ENCODE data around the gene SKOR1. TPM values are rescaled to one million over a fixed set of nuclear protein-coding genes. Genes with fewer than 3 reads are reported as not detected.

The SKOR1 gene
- total RNA-seq, 1 experiment from 2014 or later, result 0.81 TPM

DNA sequence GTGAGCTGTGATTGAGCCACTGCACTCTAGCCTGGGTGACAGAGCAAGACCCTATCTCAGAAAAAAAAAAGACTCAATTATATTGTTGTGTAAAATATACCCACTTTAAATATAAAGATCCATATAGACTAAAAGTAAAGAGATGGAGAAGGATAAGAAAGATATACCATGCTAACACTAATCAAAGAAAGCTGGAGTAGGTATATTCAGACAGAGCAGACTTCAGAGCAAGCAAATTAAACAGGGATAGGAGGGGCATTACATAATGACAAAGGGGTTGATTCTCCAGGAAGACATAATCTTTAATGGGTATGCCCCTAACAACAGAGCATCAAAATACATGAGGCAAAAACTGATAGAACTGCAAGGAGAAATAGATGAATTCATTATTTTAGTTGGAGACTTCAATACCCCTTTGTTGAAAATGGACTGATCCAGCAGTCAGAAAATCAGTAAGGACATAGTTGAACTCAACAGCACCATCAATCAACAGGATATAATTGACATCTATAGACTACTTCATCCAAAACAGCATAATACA, 45.6 kb downstream of the SKOR1 start:
- DNase-seq (ENCODE audit: low read depth, low spot score) (no peak), ATAC-seq (no peak)
- Histone ChIP-seq H3K4me3 (replicated peaks in 1 of 2; ENCODE audit: low read depth in 1 of 2, low read length in 2 of 2) (no peak overlapping the region), H3K4me1 (ENCODE audit: control insufficient read depth in 1 of 2, insufficient read depth in 2 of 2, low read length in 2 of 2) (no peaks in the 10 kb centered on the region), H3K79me2 (ENCODE audit: insufficient read depth, low read length) (no peaks in the 10 kb centered on the region), H2AFZ (ENCODE audit: low read depth, low read length, poor library complexity, severe bottlenecking) (no peak overlapping the region), H3K27ac (ENCODE audit: low read depth, low read length) (no peak overlapping the region), H3K27me3 (ENCODE audit: insufficient read depth, low read length) (no peaks in the 10 kb centered on the region), H3K36me3 (ENCODE audit: control insufficient read depth in 1 of 2, insufficient read depth in 2 of 2, low read length in 2 of 2) (no peaks in the 10 kb centered on the region), H4K20me1 (ENCODE audit: insufficient read depth) (no peaks in the 10 kb centered on the region), H3K4me2 (ENCODE audit: low read length) (no peak overlapping the region), H3K9me3 (ENCODE audit: control insufficient read depth in 1 of 2, insufficient read depth in 1 of 2, low read depth in 1 of 2, low read length in 2 of 2) (peaks cover 4 to 10% of the 10 kb centered on the region in 2 experiments; a peak in 2 of 4 replicates), H3K9ac (ENCODE audit: low read length) (no peak overlapping the region), H3K9me2 (ENCODE audit: insufficient read depth) (no peaks in the 10 kb centered on the region)
- intact Hi-C loops (cut with micrococcal nuclease), result no loop called here
- RAD21 ChIA-PET (ENCODE audit: low non-redundant PET in 1 of 2, low total read pairs in 2 of 2, uncharacterized antibody in 2 of 2, unreplicated experiment in 2 of 2), result no interaction called here
- no TSS peak for BruUV-seq (replicated peaks)
- POLR2A ChIA-PET, result no interaction called here
- TF ChIP-seq JUND (IDR thresholded peaks at IDR 0.05) (no peak), SRF (IDR thresholded peaks at IDR 0.05; ENCODE audit: low read depth) (no peak), CEBPB (IDR thresholded peaks at IDR 0.05; ENCODE audit: low read depth) (no peak)
- TF ChIP-seq, protein P1, sequence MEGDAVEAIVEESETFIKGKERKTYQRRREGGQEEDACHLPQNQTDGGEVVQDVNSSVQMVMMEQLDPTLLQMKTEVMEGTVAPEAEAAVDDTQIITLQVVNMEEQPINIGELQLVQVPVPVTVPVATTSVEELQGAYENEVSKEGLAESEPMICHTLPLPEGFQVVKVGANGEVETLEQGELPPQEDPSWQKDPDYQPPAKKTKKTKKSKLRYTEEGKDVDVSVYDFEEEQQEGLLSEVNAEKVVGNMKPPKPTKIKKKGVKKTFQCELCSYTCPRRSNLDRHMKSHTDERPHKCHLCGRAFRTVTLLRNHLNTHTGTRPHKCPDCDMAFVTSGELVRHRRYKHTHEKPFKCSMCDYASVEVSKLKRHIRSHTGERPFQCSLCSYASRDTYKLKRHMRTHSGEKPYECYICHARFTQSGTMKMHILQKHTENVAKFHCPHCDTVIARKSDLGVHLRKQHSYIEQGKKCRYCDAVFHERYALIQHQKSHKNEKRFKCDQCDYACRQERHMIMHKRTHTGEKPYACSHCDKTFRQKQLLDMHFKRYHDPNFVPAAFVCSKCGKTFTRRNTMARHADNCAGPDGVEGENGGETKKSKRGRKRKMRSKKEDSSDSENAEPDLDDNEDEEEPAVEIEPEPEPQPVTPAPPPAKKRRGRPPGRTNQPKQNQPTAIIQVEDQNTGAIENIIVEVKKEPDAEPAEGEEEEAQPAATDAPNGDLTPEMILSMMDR (IDR thresholded peaks at IDR 0.05 in 2 of 3, conservative IDR thresholded peaks at IDR 0.05 in 1 of 3; ENCODE audit: borderline replicate concordance in 1 of 3, insufficient read depth in 1 of 3, low read depth in 2 of 3, low read length in 2 of 3), result no peak
- CTCF ChIA-PET, result no interaction called here

DNA sequence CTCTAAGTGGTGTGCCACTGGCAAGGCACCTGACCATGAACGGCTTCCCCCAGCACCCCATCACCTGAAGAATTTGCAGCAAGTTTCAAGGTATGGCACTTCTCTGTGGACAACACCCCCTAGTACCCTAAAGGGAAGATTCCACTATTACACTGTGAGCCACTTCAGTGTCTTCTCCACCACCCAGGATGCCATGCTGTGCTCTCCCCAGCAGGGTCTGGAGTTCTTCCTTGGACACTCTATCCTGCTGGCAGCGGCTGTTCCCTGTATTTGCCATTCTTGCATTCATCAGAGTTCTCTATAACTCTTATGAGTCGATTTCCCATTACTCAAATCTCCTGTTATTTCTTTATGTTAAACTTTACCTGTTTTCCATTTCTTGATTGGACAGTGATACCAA, 48.5 kb downstream of the SKOR1 start:
- ATAC-seq (no peak), DNase-seq (ENCODE audit: low read depth, low spot score) (no peak)
- no peaks in the 10 kb centered on the region for H3K79me2 ChIP-seq (ENCODE audit: insufficient read depth, low read length)
- no peaks in the 10 kb centered on the region for H3K4me1 ChIP-seq (ENCODE audit: control insufficient read depth in 1 of 2, insufficient read depth in 2 of 2, low read length in 2 of 2)
- no peak overlapping the region for H3K9ac ChIP-seq (ENCODE audit: low read length)
- no peaks in the 10 kb centered on the region for H3K36me3 ChIP-seq (ENCODE audit: control insufficient read depth in 1 of 2, insufficient read depth in 2 of 2, low read length in 2 of 2)
- H3K9me2 ChIP-seq (ENCODE audit: insufficient read depth), result no peaks in the 10 kb centered on the region
- no peak overlapping the region for H2AFZ ChIP-seq (ENCODE audit: low read depth, low read length, poor library complexity, severe bottlenecking)
- H3K4me3 ChIP-seq (replicated peaks in 1 of 2; ENCODE audit: low read depth in 1 of 2, low read length in 2 of 2), result no peak overlapping the region
- intact Hi-C loops (cut with micrococcal nuclease), result no loop called here
- no peaks in the 10 kb centered on the region for H3K27me3 ChIP-seq (ENCODE audit: insufficient read depth, low read length)
- RAD21 ChIA-PET (ENCODE audit: low non-redundant PET in 1 of 2, low total read pairs in 2 of 2, uncharacterized antibody in 2 of 2, unreplicated experiment in 2 of 2), result no interaction called here
- H3K9me3 ChIP-seq (ENCODE audit: control insufficient read depth in 1 of 2, insufficient read depth in 1 of 2, low read depth in 1 of 2, low read length in 2 of 2), result peaks cover 4 to 10% of the 10 kb centered on the region in 2 experiments; a peak in 2 of 4 replicates
- CTCF ChIA-PET, result interaction anchor here (1.6 kb wide), 1 partner anchor 11 kb away, joined by 5 read pairs; no protein-coding TSS in a partner anchor
- POLR2A ChIA-PET, result no interaction called here
- H4K20me1 ChIP-seq (ENCODE audit: insufficient read depth), result no peaks in the 10 kb centered on the region
- BruUV-seq (replicated peaks), result no TSS peak
- no peak overlapping the region for H3K27ac ChIP-seq (ENCODE audit: low read depth, low read length)
- H3K4me2 ChIP-seq (ENCODE audit: low read length), result no peak overlapping the region
- TF ChIP-seq JUND (IDR thresholded peaks at IDR 0.05) (no peak), CEBPB (IDR thresholded peaks at IDR 0.05; ENCODE audit: low read depth) (no peak), SP1 (IDR thresholded peaks at IDR 0.05; ENCODE audit: low read depth) (no peak), YY1 (IDR thresholded peaks at IDR 0.05; ENCODE audit: extremely low read depth, insufficient replicate concordance, low read depth, low read length) (no peak), RAD21 (IDR thresholded peaks at IDR 0.05; ENCODE audit: low read depth) (no peak)
- TF ChIP-seq, protein P2, sequence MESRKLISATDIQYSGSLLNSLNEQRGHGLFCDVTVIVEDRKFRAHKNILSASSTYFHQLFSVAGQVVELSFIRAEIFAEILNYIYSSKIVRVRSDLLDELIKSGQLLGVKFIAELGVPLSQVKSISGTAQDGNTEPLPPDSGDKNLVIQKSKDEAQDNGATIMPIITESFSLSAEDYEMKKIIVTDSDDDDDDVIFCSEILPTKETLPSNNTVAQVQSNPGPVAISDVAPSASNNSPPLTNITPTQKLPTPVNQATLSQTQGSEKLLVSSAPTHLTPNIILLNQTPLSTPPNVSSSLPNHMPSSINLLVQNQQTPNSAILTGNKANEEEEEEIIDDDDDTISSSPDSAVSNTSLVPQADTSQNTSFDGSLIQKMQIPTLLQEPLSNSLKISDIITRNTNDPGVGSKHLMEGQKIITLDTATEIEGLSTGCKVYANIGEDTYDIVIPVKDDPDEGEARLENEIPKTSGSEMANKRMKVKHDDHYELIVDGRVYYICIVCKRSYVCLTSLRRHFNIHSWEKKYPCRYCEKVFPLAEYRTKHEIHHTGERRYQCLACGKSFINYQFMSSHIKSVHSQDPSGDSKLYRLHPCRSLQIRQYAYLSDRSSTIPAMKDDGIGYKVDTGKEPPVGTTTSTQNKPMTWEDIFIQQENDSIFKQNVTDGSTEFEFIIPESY (IDR thresholded peaks at IDR 0.05; ENCODE audit: extremely low read depth, insufficient replicate concordance, low read length), result no peak
- TF ChIP-seq, protein P3, sequence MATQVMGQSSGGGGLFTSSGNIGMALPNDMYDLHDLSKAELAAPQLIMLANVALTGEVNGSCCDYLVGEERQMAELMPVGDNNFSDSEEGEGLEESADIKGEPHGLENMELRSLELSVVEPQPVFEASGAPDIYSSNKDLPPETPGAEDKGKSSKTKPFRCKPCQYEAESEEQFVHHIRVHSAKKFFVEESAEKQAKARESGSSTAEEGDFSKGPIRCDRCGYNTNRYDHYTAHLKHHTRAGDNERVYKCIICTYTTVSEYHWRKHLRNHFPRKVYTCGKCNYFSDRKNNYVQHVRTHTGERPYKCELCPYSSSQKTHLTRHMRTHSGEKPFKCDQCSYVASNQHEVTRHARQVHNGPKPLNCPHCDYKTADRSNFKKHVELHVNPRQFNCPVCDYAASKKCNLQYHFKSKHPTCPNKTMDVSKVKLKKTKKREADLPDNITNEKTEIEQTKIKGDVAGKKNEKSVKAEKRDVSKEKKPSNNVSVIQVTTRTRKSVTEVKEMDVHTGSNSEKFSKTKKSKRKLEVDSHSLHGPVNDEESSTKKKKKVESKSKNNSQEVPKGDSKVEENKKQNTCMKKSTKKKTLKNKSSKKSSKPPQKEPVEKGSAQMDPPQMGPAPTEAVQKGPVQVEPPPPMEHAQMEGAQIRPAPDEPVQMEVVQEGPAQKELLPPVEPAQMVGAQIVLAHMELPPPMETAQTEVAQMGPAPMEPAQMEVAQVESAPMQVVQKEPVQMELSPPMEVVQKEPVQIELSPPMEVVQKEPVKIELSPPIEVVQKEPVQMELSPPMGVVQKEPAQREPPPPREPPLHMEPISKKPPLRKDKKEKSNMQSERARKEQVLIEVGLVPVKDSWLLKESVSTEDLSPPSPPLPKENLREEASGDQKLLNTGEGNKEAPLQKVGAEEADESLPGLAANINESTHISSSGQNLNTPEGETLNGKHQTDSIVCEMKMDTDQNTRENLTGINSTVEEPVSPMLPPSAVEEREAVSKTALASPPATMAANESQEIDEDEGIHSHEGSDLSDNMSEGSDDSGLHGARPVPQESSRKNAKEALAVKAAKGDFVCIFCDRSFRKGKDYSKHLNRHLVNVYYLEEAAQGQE (IDR thresholded peaks at IDR 0.05; ENCODE audit: low read depth), result no peak
- TF ChIP-seq, protein P4, sequence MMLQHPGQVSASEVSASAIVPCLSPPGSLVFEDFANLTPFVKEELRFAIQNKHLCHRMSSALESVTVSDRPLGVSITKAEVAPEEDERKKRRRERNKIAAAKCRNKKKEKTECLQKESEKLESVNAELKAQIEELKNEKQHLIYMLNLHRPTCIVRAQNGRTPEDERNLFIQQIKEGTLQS (IDR thresholded peaks at IDR 0.05), result no peak

All from HCT116 (cell line).